ENCODE measurements around the gene MVB12A. TPM values are rescaled to one million over a fixed set of nuclear protein-coding genes. Genes with fewer than 3 reads are reported as not detected.

The MVB12A gene
- total RNA-seq, 4 donors from 2014 or later, result 51.5 to 146 (median 68.3) TPM

GRCh38 chr19:17394891-17395415 lies 24.9 kb upstream of the MVB12A start:
- intact Hi-C loops (cut with DNase I), result loop anchor here (10.0 kb wide), 1 partner anchor 70 kb away; the partner anchor contains the start of gene NXNL1

GRCh38 chr19:17398902-17399527 lies 20.8 kb upstream of the MVB12A start:
- TF ChIP-seq CTCF (IDR thresholded peaks at IDR 0.05) (no peak), POLR2A (IDR thresholded peaks at IDR 0.05) (no peak)
- Histone ChIP-seq H3K27me3 (no peaks in the 10 kb centered on the region), H3K36me3 (no peaks in the 10 kb centered on the region), H3K27ac (no peak overlapping the region), H3K9me3 (no peaks in the 10 kb centered on the region), H3K4me1 (no peaks in the 10 kb centered on the region), H3K4me3 (replicated peaks in 1 of 3) (no peak overlapping the region)
- no peak for DNase-seq
- intact Hi-C loops (cut with DNase I), result loop anchor here (10.0 kb wide), 1 partner anchor 66 kb away; the partner anchor contains the start of gene NXNL1
- 74% methylated on average over 8 of the region's 8 CpGs for WGBS, 2 donors

More at GRCh38 chr19:17394891-17395415, 24.9 kb upstream of the MVB12A start:
- TF ChIP-seq POLR2A (IDR thresholded peaks at IDR 0.05) (no peak), CTCF (IDR thresholded peaks at IDR 0.05) (peak in 5 of 6 experiments; percentile 12 to 55 (median 24))
- H3K4me3 ChIP-seq (replicated peaks in 1 of 3), result no peak overlapping the region
- peak; percentile 27 to 34 for DNase-seq
- H3K9me3 ChIP-seq, result no peaks in the 10 kb centered on the region
- WGBS, 2 donors, result 19 to 22% methylated on average over 18 of the region's 19 CpGs
- H3K27me3 ChIP-seq, result peaks cover 3% of the 10 kb centered on the region
- H3K27ac ChIP-seq, result no peak overlapping the region
- peaks cover 0 to 12% of the 10 kb centered on the region in 2 donors for H3K4me1 ChIP-seq
- no peaks in the 10 kb centered on the region for H3K36me3 ChIP-seq

DNA sequence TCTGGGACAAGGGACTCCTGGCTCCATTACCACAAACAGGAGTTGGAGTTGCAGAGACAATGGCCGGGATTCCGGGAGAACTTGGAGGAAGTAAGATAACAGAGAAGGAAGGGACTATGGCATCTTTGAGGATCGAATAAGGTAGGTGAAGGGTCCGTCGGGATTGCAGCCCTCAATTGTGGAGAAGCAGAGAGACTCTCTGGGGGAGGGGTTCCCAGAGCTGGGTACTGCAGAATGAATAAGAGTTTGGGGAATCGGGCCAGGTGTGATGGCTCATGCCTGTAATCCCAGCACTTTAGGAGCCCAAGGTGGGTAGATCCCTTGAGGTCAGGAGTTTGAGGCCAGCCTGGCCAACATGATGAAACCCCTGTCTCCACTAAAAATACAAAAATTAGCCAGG lies 18.2 kb upstream of the MVB12A start:
- H3K4me1 ChIP-seq, result peaks cover 0 to 9% of the 10 kb centered on the region in 2 donors
- DNase-seq, result no peak
- TF ChIP-seq CTCF (IDR thresholded peaks at IDR 0.05), result no peak
- no peak overlapping the region for H3K27ac ChIP-seq
- H3K9me3 ChIP-seq, result no peaks in the 10 kb centered on the region
- H3K36me3 ChIP-seq, result no peaks in the 10 kb centered on the region
- H3K27me3 ChIP-seq, result no peaks in the 10 kb centered on the region
- no peak overlapping the region for H3K4me3 ChIP-seq (replicated peaks in 1 of 3)
- 79 to 84% methylated on average over 6 of the region's 6 CpGs for WGBS, 2 donors
- intact Hi-C loops (cut with DNase I), result no loop called here

DNA sequence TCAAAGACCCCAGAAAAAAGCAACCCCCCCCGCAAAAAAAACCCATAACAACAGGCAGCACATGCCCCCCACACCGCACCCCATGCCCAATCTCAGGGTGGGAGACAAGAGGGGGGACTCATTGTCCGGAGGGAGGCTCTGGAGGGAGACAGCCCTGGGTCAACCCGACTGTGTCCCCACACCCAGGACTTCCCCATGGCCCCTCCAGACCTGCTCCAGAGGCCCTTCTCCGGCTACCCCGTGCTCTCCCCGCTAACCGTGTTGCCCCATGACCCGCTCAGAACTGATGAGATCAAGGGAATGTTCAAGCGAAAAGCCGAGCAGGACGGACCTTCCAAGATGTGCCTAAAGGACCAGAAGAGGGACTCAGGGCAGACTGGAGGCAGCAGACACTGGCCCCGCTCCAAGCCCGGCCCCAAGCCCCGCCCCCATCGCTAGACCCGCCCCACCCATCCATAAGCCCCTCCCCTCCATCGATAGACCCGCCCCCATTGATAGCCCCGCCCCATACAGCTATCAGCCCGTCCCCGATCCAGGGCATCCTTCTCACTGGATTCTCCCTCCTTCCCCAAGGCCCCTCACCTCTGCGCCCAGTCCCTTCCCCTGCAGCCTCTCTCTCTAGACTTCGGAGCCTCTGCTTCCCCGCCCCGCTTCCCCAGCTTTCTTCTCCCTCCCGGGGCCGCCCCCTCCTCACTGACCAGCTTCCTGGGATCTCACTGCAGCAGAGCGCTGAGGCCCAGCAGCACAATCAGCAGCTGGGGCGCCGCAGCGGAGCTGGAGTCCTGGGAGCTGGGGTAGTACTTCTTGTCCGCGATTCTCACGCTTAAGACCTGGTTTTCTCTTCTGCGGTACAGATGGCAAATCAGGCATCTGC lies 16.6 kb upstream of the MVB12A start:
- intact Hi-C loops (cut with DNase I), result no loop called here
- H3K27ac ChIP-seq, result no peak overlapping the region
- H3K36me3 ChIP-seq, result no peaks in the 10 kb centered on the region
- no peaks in the 10 kb centered on the region for H3K27me3 ChIP-seq
- peaks cover 0 to 13% of the 10 kb centered on the region in 2 donors for H3K4me1 ChIP-seq
- no peak for TF ChIP-seq CTCF (IDR thresholded peaks at IDR 0.05)
- WGBS, 2 donors, result 37 to 43% methylated on average over 18 to 31 of the region's 36 CpGs
- H3K9me3 ChIP-seq, result no peaks in the 10 kb centered on the region
- no peak overlapping the region for H3K4me3 ChIP-seq (replicated peaks in 1 of 3)
- DNase-seq, result no peak
